Upper lobe of right lung (tissue), 1 donor: Measurements from ENCODE around the gene DAPK3. TPM values are rescaled to one million over a fixed set of nuclear protein-coding genes. Genes with fewer than 3 reads are reported as not detected.
"Not testable (repeated sequence)": the region's sequence is repeated elsewhere in the genome, so short reads cannot be mapped to it uniquely, and the experiment has no call there.

Experiments
- ATAC-seq: fragments of 200-7000 bp; cut with Tn5 transposase; one replicate; pipeline ENCODE4 v1.9.1; 2020; ENCODE audit warnings: mild to moderate bottlenecking, moderate library complexity
- DNase-seq: peaks from one replicate; pipeline ENCODE4 v3.0.0-alpha.2; 2020
- H3K27ac ChIP-seq: fragments of 200-600 bp; one replicate; pipeline ENCODE4 v1.8.0; 2022
- H3K27me3 ChIP-seq: fragments of 200-600 bp; one replicate; pipeline ENCODE4 v1.8.0; 2022; ENCODE audit warnings: mild to moderate bottlenecking
- H3K36me3 ChIP-seq: fragments of 200-600 bp; one replicate; pipeline ENCODE4 v1.8.0; 2022
- H3K4me1 ChIP-seq: fragments of 200-600 bp; one replicate; pipeline ENCODE4 v1.8.0; 2022
- H3K4me3 ChIP-seq: fragments of 200-600 bp; one replicate; pipeline ENCODE4 v1.8.0; 2022; ENCODE audit warnings: mild to moderate bottlenecking
- H3K9me3 ChIP-seq: fragments of 200-600 bp; one replicate; pipeline ENCODE4 v1.8.0; 2022
- CTCF ChIP-seq: fragments of 200-600 bp; IDR thresholded peaks from one replicate; pipeline ENCODE4 v1.8.0; 2022; ENCODE audit warnings: antibody characterized with exemption
- intact Hi-C: fragments of 100-400 bp; cut with DNase I; formaldehyde crosslinking; loops from one replicate; pipeline ENCODE4 v1.11.0; 2022
- total RNA-seq: library from RNA; stranded (reverse); fragmentation: NEBNext Ultra II Directional; extraction: Animal tissue kit (Norgen Biotek cat#: 25700); gene quantifications from one replicate; pipeline ENCODE4 v1.2.1, GENCODE V29; 2021
- donor health status: DM: no; HTN: yes; CAD: no; lungs with severe emphysema.

The DAPK3 gene
- total RNA-seq, 1 donor from 2014 or later: 70.7 TPM

DNA sequence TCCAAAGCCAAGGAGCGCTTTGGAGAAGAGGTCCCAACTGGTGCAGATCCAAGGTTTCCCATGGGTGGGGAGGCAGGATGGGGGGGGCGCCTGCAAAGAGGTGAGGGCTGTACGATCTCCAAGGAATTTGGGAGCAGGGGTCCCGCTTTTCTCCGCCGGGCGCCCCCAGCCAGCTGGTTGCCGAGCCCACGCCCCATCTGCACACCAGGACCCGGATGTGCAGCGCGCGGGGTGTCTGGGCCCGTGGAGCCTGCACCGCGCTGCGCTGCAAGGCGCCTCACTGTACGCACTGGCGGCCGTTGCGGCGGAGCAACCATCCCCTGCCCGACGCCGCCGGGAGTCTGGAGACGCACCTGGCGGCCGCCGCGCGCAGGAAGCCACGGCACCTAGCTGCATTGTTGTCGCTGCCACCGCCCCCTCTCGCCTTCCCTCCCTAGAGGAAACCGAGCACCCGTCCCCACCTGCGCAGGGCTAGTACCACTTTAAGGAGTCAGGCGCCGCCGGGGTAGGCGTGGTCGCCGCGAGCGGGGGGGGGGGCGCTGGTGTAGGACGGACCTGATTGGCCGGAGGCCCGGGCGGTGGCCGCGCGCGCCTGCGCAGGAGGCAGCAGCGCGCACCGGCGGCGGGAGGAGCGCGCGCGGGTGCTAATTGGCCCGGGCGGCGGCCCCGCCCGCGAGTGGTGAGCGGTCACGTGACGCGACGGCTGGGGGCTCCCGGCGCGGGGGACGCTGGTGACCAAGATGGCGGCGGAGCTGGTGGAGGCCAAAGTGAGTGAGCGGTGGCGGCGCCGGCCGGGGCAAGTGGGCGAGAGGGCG is 36.3 kb upstream of the DAPK3 start, which contains the start of gene PIAS4:
Gene PIAS4, plus strand, starts transcription at position 716 of the 815 bp plus-strand sequence. Its CDS starts 25 bp downstream, at position 741.
- Histone ChIP-seq H3K4me3 (peak within 1 kb of the TSS; percentile 93), H3K27me3 (no peaks in the 10 kb centered on the region), H3K36me3 (no peaks in the 10 kb centered on the region), H3K4me1 (peaks cover 33% of the 10 kb centered on the region), H3K27ac (peak within 1 kb of the TSS; percentile 81), H3K9me3 (no peaks in the 10 kb centered on the region)
- DNase-seq (peak; percentile 98), ATAC-seq (peak; percentile 96)
- intact Hi-C loops: no loop called here
- TF ChIP-seq CTCF: no peak

DNA sequence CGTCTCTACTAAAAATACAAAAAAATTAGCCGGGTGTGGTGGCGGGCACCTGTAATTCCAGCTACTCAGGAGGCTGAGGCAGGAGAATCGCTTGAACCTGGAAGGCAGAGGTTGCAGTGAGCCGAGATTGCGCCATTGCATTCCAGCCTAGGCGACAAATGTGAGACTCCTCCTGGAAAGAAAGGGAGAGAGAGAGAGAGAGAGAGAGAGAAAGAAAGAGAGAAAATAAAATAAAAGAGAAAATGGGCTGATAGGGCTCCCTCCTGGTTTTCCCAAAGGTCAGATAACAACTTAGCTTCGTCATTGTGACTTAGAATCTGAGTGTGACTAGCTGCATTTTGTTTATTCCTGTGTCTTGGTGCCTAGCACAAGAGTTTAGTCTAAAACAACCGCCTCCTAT is 34.5 kb upstream of the DAPK3 start:
- ATAC-seq, intact Hi-C loops: not testable (repeated sequence)

GRCh38 chr19:4000798-4001197 is 29.9 kb upstream of the DAPK3 start:
- H3K4me3 ChIP-seq, intact Hi-C loops, H3K36me3 ChIP-seq, H3K4me1 ChIP-seq, H3K27ac ChIP-seq, H3K27me3 ChIP-seq, ATAC-seq, H3K9me3 ChIP-seq, DNase-seq: not testable (repeated sequence)

More for the DNA sequence above, 34.5 kb upstream of the DAPK3 start:
- not testable (repeated sequence) for DNase-seq, H3K9me3 ChIP-seq, H3K4me3 ChIP-seq, H3K27me3 ChIP-seq, H3K36me3 ChIP-seq, H3K27ac ChIP-seq
- H3K4me1 ChIP-seq: peaks cover 24% of the 10 kb centered on the region

DNA sequence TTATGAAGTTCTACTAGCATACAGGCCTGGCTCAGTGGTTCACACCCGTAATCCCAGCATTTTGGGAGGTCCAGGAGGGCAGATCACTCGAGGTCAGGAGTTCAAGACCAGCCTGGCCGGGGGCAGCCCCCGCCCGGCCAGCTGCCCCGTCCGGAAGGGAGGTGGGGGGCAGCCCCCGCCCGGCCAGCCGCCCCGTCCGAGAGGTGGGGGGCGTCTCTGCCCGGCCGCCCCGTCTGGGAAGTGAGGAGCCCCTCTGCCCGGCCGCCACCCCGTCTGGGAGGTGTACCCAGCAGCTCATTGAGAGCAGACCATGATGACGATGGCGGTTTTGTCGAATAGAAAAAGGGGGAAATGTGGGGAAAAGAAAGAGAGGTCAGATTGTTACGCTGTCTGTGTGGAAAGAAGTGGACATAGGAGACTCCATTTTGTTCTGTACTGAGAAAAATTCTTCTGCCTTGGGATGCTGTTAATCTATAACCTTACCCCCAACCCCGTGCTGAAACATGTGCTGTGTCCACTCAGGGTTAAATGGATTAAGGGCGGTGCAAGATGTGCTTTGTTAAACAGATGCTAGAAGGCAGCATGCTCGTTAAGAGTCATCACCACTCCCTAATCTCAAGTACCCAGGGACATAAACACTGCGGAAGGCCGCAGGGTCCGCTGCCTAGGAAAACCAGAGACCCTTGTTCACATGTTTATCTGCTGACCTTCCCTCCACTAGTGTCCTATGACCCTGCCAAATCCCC is 27.9 kb upstream of the DAPK3 start:
- intact Hi-C loops, H3K4me1 ChIP-seq, H3K27ac ChIP-seq, DNase-seq, H3K9me3 ChIP-seq, ATAC-seq, H3K36me3 ChIP-seq, H3K27me3 ChIP-seq, H3K4me3 ChIP-seq: not testable (repeated sequence)

DNA sequence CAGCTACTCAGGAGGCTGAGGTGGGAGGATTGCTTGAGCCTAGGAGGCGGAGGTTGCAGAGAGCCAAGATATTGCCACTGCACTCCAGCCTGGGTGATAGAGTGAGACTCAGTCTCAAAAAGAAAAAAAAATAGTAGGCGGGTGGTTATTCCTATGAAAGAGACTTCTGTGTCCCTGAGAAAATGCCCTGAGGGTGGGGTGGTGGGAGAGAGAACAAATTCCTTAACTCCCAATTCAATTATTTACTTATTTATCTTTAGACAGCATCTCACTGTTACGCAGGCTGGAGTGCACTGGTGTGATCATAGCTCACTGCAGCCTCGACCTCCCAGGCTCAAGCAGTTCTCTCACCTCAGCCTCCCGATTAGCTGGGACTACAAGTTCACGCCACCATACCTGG is 24.7 kb upstream of the DAPK3 start:
- DNase-seq (no peak), ATAC-seq (no peak)
- Histone ChIP-seq H3K4me3 (no peak overlapping the region), H3K27ac (no peak overlapping the region), H3K4me1 (no peaks in the 10 kb centered on the region), H3K9me3 (no peaks in the 10 kb centered on the region), H3K27me3 (no peaks in the 10 kb centered on the region), H3K36me3 (no peaks in the 10 kb centered on the region)
- TF ChIP-seq CTCF: no peak
- intact Hi-C loops: no loop called here

GRCh38 chr19:3990815-3991117 is 19.9 kb upstream of the DAPK3 start:
- Histone ChIP-seq H3K4me1 (peaks cover 20% of the 10 kb centered on the region), H3K4me3 (no peak overlapping the region), H3K9me3 (no peaks in the 10 kb centered on the region), H3K27me3 (no peaks in the 10 kb centered on the region), H3K27ac (no peak overlapping the region), H3K36me3 (no peaks in the 10 kb centered on the region)
- intact Hi-C loops: no loop called here
- TF ChIP-seq CTCF: no peak
- DNase-seq (no peak), ATAC-seq (no peak)
